ENCODE measurements around the gene FAM53B.
"Not testable (repeated sequence)": the region's sequence is repeated elsewhere in the genome, so short reads cannot be mapped to it uniquely, and the experiment has no call there.

The FAM53B gene

DNA sequence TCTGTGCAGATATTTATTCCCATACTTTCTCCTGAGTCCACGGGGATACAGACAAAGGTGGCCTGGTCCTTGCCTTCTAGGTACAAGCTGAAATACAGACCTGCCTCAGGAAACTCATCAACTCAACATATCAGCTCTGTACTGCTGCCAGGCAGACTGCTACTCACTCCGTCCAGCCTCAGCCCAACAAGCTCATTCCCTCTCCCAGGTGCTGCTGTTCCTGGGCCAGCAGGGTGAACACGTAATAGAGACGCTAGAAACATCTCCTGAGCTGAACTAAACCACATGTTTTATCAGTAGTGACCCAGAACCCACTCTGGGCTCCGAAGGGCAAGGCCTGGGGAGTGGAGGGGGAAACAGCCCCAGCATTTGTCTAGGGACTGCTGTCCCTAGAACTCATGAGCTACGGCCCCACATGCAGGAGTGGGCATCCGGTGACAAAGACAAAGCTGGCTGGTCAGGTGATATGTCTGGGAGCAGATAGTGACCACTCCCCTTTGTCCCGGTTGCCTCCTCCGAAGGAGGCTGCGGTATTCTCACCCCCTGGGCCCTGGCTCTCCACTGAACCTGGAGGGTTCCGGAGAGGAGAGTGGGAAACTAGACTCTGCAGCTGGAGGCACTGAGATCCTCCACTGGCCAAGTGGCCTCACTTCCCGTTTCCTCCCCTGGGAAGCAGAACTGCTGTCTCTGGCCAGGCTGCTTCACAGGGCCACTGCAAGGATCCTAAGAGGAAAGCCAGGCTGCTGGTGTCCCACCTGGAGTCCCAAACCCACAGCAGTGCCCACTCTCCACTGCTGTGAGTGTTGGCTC, 116.1 kb downstream of the FAM53B start:
- DNase-seq (ENCODE audit: low spot score), result no peak

- no peak for DNase-seq (ENCODE audit: low spot score)
Measured at GRCh38 chr10:124626759-124627380, 117.3 kb downstream of the FAM53B start.

DNA sequence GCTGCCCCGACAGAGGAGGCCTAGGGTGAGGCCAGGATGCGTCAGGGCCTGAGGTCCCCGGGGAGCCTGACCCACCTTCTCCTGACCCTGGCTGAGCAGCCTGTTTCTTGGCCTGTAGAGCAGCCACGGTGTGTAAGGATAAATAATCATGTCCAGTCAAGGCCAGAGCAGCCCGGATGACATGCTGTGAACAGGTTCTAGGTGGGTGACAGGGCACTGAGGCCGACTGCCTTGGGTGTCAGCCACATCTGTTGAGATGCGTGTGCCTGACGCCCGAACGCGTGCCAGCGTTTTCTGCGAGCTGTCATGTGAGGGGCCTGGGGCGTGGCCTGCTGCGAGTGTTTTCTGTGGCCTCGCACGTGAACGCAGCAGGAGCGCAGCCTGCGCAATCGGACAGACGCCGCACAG, 118.3 kb downstream of the FAM53B start:
- DNase-seq (ENCODE audit: low spot score), result no peak

GRCh38 chr10:124624895-124625294, 119.3 kb downstream of the FAM53B start:
- DNase-seq (ENCODE audit: low spot score), result no peak

- DNase-seq (ENCODE audit: low spot score), result no peak
Measured at GRCh38 chr10:124624466-124624865, 119.7 kb downstream of the FAM53B start.

DNA sequence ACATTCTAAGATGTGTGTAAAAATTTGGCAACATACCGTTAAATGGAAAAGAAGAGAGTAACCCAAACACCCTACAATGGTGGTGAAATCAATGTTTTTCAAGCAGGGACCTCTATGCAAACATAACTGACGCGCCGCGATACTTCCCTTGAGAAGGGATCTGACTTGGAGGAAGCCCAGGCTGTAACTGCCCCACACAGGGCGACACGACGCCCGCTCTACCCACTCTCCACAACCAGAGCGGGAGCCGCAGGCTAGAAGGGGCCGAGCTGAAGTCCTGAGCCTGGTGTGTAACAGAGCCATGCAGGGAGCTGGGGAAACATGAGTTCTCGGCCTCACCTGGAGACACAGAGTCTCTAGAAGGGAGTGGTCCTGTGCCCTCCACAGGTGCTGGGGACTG, 120.2 kb downstream of the FAM53B start:
- DNase-seq (ENCODE audit: low spot score), result no peak

GRCh38 chr10:124622866-124623536, 121.2 kb downstream of the FAM53B start:
- no peak for DNase-seq (ENCODE audit: low spot score)

DNA sequence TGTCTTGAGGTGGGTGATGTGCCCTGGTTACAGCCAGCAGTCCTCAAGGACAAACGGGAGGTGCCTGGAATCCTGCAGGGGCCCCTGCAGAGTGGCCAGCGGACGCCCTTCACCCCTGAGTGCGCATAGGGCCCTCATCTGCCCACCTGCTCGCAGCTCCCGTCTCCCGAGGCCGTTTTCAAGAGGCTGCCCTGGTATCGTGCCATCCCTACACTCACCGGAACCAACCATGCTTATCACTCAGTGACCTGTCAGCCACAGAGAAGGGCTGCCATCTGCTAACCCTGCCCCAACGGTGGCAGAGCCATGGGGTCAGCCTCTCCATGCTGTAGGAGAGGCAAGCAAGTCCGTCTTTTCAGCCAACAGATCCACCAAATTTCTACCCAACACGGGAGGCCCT, 122.0 kb downstream of the FAM53B start:
- DNase-seq (ENCODE audit: low spot score), result no peak

GRCh38 chr10:124621637-124622036, 122.5 kb downstream of the FAM53B start:
- no peak for DNase-seq (ENCODE audit: low spot score)

- DNase-seq (ENCODE audit: low spot score), result no peak
Measured at GRCh38 chr10:124619802-124620490, 124.2 kb downstream of the FAM53B start.

DNA sequence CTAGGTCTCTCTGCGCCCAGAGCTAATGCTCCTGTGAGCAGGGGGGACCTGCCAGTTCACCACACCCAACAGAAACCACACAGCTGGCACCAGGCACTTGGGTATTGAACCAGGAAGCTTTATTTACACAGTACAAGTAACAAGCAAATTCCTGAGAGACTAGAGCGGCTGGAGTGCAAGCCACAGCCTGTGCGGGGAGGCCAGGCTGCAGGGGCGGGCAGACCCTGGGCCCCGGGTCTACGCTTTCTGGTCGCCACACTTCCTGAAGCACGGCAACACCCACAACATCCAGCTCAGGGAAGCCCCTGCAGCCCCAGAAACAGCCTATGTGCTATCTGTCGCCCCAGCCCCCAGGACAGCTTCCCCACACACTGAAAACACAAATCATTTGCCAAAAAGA, 125.0 kb downstream of the FAM53B start:
- DNase-seq (ENCODE audit: low spot score), result no peak

GRCh38 chr10:124618470-124619073, 125.6 kb downstream of the FAM53B start:
- no peak for DNase-seq (ENCODE audit: low spot score)

GRCh38 chr10:124616836-124617130, 127.4 kb downstream of the FAM53B start:
- no peak for DNase-seq (ENCODE audit: low spot score)

DNA sequence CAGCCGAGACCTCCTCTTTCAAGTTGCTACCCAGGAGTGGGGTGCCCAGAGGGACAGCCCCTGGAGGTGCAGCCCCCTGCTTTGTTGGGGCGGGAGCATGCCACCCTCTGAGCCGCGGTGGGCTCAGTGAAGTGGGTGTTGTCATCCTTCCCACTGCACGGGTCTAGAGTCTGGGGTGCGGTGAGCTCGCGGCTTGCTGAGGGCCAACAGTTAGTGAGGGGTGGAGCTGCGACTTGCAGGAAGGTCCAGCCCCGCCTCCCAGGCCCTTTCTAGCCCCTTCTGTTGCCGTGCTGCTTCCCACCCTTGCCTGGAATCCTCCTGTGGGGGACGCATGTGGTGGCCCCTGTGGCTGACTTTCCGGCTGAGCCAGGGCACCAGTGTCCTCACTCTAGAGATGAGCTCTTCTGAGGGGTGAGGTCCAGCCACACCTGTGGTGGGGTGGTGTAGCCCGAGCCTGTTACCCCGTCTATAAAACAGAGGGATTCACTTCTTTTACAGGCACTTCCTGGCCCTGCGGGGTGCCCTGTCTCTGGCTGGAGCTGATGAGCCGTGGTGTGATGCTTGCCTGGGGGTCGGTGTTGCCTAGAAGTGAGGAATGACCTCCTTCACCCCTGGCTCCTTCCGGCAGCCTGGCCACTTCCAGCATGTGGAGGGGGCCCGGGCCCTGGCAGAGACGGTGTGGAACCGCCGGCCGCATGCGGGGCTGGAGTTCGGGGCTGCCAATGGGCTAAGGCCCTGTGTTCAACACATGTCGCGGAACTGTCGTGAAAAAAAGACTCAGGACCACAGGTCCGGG, 127.9 kb downstream of the FAM53B start:
- no peak for DNase-seq (ENCODE audit: low spot score)

DNA sequence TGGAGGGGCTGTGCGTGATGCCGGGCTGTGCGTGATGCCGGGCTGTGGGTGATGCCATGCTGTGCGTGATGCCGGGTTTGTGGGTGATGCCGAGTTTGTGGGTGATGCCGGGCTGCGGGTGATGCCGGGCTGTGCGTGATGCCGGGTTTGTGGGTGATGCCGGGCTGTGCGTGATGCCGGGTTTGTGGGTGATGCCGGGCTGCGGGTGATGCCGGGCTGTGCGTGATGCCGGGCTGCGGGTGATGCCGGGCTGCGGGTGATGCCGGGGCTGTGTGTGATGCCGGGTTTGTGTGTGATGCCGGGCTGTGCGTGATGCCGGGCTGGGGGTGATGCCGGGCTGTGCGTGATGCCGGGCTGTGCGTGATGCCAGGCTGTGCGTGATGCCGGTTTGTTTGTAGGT, 128.9 kb downstream of the FAM53B start:
- no peak for DNase-seq (ENCODE audit: low spot score)

DNA sequence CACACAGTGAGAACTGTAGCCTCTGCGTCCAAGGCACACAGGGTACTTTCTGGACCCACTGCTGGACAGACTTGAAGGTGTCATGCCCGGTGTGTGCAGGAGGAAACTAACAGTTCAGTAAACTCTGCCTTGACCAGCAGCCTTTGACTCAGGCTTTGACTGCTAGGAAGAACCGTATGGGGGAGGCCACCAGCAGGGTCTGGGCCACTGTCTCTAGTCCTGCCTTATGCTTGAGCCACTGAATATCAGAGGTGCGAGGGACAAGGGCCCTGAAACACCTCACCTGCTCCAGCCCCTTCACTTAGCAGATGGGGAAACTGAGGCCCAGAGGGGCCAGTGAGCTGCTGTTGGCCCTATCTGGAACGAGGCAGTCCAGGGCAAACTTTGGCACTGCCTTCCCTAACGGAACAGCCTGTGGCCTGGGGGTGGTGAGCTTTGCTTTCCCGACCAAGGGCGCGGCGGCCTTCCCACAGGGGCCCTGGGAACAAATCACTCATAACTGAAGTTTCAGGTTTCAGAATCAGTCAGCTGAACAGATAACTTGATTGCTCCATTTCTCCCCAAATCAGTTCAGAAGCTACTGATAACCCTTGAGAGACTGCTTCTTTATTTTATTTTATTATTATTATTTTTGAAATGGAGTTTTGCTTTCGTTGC, 130.0 kb downstream of the FAM53B start:
- no peak for DNase-seq (ENCODE audit: low spot score)

DNA sequence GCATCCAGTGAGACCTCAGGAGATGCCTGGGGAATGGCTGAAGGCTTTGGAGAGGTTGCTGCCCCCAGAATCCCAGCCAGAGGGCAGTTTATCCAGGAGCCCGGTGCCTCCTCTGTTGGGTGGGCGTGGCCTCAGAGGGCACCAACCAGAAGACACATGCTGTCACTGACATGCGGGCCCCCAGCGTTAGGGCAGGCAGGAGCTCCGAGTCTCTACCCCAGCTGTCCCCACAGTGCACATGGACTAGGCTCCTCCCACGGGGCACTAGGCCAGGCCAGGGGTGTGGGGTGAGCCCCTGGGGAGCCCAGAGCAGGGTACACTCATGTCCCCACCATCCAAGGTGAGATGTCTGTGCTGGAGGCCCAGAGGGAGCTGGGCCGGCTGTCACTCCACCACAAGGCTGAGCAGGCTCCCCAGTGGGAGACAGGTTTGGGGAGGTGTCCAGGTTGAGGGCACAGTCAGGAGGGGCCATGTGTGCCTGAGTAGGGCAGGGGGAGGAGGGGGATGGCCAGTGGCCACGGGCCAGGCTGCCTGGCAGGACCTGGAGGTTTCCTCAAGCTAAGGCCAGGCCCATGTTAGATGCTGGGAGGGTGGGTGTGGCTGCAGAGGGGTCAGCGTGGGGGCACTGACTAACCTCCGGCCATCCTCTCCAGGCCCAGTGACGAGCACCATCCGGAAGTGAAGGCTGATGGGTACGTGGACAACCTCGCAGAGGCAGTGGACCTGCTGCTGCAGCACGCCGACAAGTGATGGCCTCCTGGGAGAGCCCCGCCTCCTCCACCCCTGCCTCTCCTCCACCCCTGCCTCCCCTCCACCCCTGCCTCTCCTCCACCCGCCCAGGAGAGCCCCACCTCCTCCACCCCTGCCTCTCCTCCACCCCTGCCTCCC, 131.3 kb downstream of the FAM53B start:
- peak; percentile 44 for DNase-seq (ENCODE audit: low spot score)

DNA sequence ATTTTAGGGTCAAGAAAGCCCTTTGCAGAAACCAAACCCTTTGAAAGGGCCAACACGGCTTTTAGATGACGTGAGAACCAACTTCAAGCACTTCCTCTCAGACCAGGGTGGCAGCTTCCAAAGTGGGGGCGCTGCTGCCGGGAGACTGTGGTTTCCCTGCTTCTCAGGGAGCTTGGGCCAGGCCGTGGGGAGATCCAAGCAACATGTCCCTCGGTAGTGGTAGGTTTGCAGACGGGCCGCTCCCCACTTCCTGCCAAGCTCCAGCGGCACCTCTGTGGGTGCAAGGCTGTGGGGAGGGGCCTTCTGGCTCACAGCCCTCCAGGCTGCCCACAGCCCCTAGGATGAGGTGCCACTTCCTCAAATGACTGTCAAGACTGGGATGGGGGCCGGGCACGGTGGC, 132.4 kb downstream of the FAM53B start:
- DNase-seq (ENCODE audit: low spot score), result no peak

DNA sequence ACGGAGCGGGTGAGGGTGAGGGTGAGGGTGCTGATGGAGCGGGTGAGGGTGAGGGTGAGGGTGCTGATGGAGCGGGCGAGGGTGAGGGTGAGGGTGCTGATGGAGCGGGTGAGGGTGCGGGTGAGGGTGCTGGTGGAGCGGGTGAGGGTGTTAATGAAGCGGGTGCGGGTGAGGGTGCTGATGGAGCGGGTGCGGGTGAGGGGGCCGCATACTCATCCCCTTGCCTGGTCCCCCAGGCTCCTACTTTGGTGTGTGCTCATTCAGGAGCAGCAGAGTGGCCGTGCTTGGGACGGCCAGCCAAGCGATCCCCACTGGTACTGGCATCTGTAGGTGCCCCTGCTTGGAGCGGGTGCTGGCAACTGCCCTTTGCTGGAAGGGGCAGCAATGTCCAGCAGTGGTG, 133.3 kb downstream of the FAM53B start:
- not testable (repeated sequence) for DNase-seq (ENCODE audit: low spot score)

DNA sequence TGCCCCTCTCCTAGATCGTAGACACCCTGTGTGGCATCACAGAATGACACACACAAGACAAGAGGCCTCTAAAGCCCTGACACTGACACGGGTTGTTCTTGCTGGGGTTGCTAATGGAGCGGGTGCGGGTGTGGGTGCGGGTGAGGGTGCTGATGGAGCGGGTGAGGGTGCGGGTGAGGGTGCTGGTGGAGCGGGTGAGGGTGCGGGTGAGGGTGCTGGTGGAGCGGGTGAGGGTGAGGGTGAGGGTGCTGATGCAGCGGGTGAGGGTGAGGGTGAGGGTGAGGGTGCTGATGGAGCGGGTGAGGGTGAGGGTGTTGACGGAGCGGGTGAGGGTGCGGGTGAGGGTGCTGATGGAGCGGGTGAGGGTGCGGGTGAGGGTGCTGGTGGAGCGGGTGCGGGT, 134.0 kb downstream of the FAM53B start:
- not testable (repeated sequence) for DNase-seq (ENCODE audit: low spot score)

Measured in AG20443 (cell line).